Thoracic aorta (tissue), 2 donors: ENCODE measurements around the gene APBA2. TPM values are rescaled to one million over a fixed set of nuclear protein-coding genes. Genes with fewer than 3 reads are reported as not detected.

ENCODE experiments used
- ATAC-seq: fragments of 150-250 bp; one replicate; pipeline ENCODE4 v1.8.0; 2017; ENCODE audit warnings: low read depth; ENCODE audit not compliant: insufficient number of reproducible peaks, low FRiP score
- DNase-seq: peaks from one replicate; pipeline ENCODE4 v3.0.0-alpha.2; 2020; ENCODE audit warnings: low spot score
- H3K27ac ChIP-seq, 2 donors: fragments of 200-600 bp; sonication (generic); 1 replicate in 1 of 2; 2 replicates in 1 of 2; pipeline ENCODE4 v1.5.1; 2016; ENCODE audit warnings: mild to moderate bottlenecking in 2 of 2, moderate library complexity in 2 of 2
- H3K27me3 ChIP-seq: fragments of 200-600 bp; sonication (generic); replicated peaks from 2 replicates; pipeline ENCODE4 v1.6.0; 2016; ENCODE audit warnings: mild to moderate bottlenecking; ENCODE audit not compliant: insufficient read depth
- H3K36me3 ChIP-seq: fragments of 200-600 bp; sonication (generic); one replicate; pipeline ENCODE4 v1.5.1; 2016
- H3K4me1 ChIP-seq, 2 donors: fragments of 200-600 bp; sonication (generic); 1 replicate in 1 of 2; 2 replicates in 1 of 2; pipeline versions ENCODE4 v1.5.1 to v1.6.0; 2016; ENCODE audit warnings: low read depth in 2 of 2, mild to moderate bottlenecking in 1 of 2; ENCODE audit not compliant: control insufficient read depth in 1 of 2
- H3K4me3 ChIP-seq: fragments of 200-600 bp; sonication (generic); 2 replicates; pipeline ENCODE4 v1.5.1; 2016; ENCODE audit warnings: mild to moderate bottlenecking
- H3K9me3 ChIP-seq: fragments of 200-600 bp; sonication (generic); 2 replicates; pipeline ENCODE4 v1.5.1; 2016
- total RNA-seq, 2 donors: library from RNA; depleted of rRNA; stranded (reverse); fragments of >200 nt; gene quantifications; one replicate each; pipeline versions ENCODE4 v1.1.0 to v1.2.3, GENCODE V29; 2016
- TF ChIP-seq, protein P1 (sequence below): fragments of 200-600 bp; sonication (generic); IDR thresholded peaks from one replicate; pipeline ENCODE4 v1.5.1; 2019; ENCODE audit warnings: antibody characterized with exemption

The APBA2 gene
- total RNA-seq, 2 donors from 2014 or later, result 4.9 to 5.6 TPM

GRCh38 chr15:28993051-28993719 lies 107.4 kb downstream of the APBA2 start:
- ATAC-seq, result no peak
- DNase-seq, result no peak
- H3K4me1 ChIP-seq, result peaks cover 0 to 14% of the 10 kb centered on the region in 2 donors
- H3K9me3 ChIP-seq, result no peaks in the 10 kb centered on the region
- no peak overlapping the region for H3K27ac ChIP-seq
- TF ChIP-seq, protein P1, sequence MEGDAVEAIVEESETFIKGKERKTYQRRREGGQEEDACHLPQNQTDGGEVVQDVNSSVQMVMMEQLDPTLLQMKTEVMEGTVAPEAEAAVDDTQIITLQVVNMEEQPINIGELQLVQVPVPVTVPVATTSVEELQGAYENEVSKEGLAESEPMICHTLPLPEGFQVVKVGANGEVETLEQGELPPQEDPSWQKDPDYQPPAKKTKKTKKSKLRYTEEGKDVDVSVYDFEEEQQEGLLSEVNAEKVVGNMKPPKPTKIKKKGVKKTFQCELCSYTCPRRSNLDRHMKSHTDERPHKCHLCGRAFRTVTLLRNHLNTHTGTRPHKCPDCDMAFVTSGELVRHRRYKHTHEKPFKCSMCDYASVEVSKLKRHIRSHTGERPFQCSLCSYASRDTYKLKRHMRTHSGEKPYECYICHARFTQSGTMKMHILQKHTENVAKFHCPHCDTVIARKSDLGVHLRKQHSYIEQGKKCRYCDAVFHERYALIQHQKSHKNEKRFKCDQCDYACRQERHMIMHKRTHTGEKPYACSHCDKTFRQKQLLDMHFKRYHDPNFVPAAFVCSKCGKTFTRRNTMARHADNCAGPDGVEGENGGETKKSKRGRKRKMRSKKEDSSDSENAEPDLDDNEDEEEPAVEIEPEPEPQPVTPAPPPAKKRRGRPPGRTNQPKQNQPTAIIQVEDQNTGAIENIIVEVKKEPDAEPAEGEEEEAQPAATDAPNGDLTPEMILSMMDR, result no peak
- no peaks in the 10 kb centered on the region for H3K36me3 ChIP-seq
- no peak overlapping the region for H3K4me3 ChIP-seq
- H3K27me3 ChIP-seq, result no peaks in the 10 kb centered on the region

DNA sequence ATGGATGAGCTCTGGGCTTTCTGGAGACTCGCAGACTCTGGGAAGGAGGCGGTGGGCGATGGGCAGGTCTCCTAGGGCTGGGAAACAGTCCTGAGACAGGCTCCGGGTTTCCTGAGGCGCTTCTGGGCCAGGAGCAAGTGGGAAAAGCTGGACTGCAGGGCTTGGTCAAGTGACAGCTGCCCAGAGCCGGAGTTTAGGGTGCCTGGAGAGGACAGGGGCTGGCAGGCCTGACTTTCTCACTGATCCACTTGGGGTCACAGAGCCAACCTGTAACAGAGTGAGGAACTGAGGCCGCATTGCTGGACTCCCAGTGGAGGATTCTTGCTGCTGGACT lies 107.9 kb downstream of the APBA2 start:
- TF ChIP-seq, protein P1, result no peak
- no peaks in the 10 kb centered on the region for H3K9me3 ChIP-seq
- peaks cover 0 to 14% of the 10 kb centered on the region in 2 donors for H3K4me1 ChIP-seq
- H3K27ac ChIP-seq, result no peak overlapping the region
- H3K36me3 ChIP-seq, result no peaks in the 10 kb centered on the region
- H3K4me3 ChIP-seq, result no peak overlapping the region
- DNase-seq (no peak), ATAC-seq (no peak)
- no peaks in the 10 kb centered on the region for H3K27me3 ChIP-seq

DNA sequence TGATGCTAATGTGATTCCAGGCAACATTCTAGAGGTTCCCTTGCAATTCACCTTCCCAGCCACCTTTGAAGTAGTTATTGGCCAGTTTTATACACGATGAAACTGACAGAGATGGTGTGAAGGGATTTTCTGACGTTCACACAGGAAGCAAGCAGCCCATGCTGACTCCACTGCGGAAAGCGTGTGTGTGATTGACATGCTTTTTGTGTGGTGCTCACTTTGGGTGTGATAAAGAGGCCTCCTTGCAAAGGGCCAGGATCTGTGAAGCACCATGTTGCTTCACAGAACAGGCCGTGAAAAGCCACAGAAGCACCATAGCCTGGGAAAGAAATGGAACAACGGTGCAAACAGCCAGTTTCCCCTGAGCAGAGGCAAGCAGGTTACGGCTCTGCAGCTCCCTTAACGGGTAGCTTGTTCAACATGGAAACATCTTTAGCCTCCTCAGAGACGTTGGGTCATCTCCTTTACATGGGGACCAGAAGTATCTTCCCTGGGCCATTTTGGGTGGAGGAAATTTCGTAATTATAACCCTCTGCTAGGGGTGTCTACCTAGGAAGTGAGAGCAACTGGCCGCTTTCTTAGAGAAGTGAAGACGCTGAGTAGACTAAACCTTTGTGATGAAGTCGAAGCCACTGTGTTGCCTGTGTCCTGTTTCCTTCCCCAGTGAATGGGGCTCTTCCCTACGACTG lies 108.5 kb downstream of the APBA2 start:
- H3K27ac ChIP-seq, result no peak overlapping the region
- H3K4me1 ChIP-seq, result peaks cover 0 to 14% of the 10 kb centered on the region in 2 donors
- TF ChIP-seq, protein P1, result no peak
- no peaks in the 10 kb centered on the region for H3K36me3 ChIP-seq
- no peaks in the 10 kb centered on the region for H3K9me3 ChIP-seq
- no peak overlapping the region for H3K4me3 ChIP-seq
- ATAC-seq (no peak), DNase-seq (no peak)
- no peaks in the 10 kb centered on the region for H3K27me3 ChIP-seq

DNA sequence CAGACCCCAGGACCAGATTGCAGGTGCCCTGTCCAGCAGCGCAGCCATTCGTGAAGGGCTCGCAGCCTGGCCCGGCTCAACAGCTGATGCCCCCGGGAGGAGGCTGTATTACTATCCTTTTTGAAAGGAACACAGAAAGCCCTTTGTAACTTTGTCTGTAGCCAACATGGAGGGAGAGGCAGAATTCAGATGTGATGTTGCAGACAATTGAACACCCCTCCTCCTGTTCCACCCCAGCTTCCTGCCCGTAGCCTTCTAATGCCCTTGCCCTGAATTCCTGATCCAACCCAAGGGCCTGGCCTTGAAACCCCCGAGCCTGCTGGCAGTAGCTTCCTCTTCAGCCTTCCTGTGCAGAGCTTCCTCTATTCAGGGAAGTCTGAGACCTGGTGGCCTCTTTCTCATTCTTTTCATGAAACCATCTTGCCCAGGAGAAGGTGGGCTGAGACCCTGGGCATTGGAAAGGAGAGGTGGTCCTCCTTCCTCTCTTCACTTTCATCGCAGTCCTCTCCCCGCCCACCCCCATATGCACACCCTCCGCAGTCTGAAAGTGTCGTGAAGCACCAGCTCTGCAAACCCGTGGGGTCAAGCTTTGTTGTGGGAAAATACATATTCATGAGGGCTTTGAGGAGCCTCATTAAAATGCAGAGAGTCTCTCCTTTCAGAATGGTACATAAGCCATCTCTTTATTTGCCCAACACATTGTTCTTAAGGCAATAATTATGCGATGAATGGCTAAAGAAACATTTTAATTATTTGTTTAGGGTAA lies 109.2 kb downstream of the APBA2 start:
- TF ChIP-seq, protein P1, result no peak
- Histone ChIP-seq H3K4me1 (peaks cover 0 to 14% of the 10 kb centered on the region in 2 donors), H3K9me3 (no peaks in the 10 kb centered on the region), H3K4me3 (no peak overlapping the region), H3K27me3 (no peaks in the 10 kb centered on the region), H3K27ac (no peak overlapping the region), H3K36me3 (no peaks in the 10 kb centered on the region)
- DNase-seq (no peak), ATAC-seq (no peak)

DNA sequence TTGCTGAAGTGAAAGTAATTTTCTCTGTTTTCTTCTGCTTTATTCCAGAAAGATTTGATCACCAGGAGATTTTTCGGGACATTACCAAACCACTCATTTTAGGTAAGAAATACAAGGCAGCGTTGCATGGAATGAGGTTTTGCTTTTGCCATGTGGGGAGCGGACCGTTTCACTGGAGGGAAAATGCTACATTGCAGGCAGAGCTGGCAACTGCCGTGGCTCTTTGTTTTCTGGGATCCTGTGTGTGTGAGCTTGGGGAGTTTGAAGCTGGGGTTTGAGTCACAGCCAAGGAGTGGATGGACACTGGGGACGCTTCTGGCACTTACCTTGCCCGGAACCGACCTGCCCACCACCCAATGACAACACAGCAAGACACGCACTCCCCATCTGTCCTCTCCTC lies 109.9 kb downstream of the APBA2 start:
- Histone ChIP-seq H3K27ac (no peak overlapping the region), H3K36me3 (no peaks in the 10 kb centered on the region), H3K9me3 (no peaks in the 10 kb centered on the region), H3K4me3 (no peak overlapping the region), H3K27me3 (no peaks in the 10 kb centered on the region), H3K4me1 (peaks cover 0 to 14% of the 10 kb centered on the region in 2 donors)
- DNase-seq (no peak), ATAC-seq (no peak)
- TF ChIP-seq, protein P1, result no peak
